IPS DF 6.9 (cell line): ENCODE data around the gene TRAF2.
"Not testable (repeated sequence)": the region's sequence is repeated elsewhere in the genome, so short reads cannot be mapped to it uniquely, and the experiment has no call there.

Experiments used
- DNase-seq: peaks from one replicate; pipeline ENCODE4 v3.0.0-alpha.2; 2013; ENCODE audit warnings: low read depth, low spot score
- H3K27ac ChIP-seq: one replicate; pipeline ENCODE4 v1.5.1; 2013; ENCODE audit warnings: low read length, control low read depth
- H3K27me3 ChIP-seq: 2 replicates; pipeline ENCODE4 v1.6.1; 2013; ENCODE audit warnings: mild to moderate bottlenecking, low read length; ENCODE audit not compliant: control insufficient read depth, insufficient read depth
- H3K36me3 ChIP-seq: 2 replicates; pipeline ENCODE4 v1.6.1; 2013; ENCODE audit warnings: low read length; ENCODE audit not compliant: control insufficient read depth, insufficient read depth
- H3K4me1 ChIP-seq: 2 replicates; pipeline ENCODE4 v1.6.1; 2013; ENCODE audit warnings: low read length; ENCODE audit not compliant: control insufficient read depth, insufficient read depth
- H3K4me3 ChIP-seq: 2 replicates; pipeline ENCODE4 v1.5.1; 2013; ENCODE audit warnings: mild to moderate bottlenecking, low read length
- H3K9me3 ChIP-seq: 2 replicates; pipeline ENCODE4 v1.6.1; 2013; ENCODE audit warnings: low read length, inconsistent platforms; ENCODE audit not compliant: control insufficient read depth, insufficient read depth
- WGBS: extraction: QIAGEN DNeasy Blood & Tissue Kit; methylation state at CpG from one replicate; pipeline ENCODE4 v1.1.7; 2013; ENCODE audit warnings: mixed read lengths, missing lambda C conversion rate; ENCODE audit not compliant: insufficient read length, insufficient coverage; 5-methylcytosine and 5-hydroxymethylcytosine counted together

Gene TRAF2

GRCh38 chr9:136867917-136868316 is 18.4 kb upstream of the TRAF2 start:
- no CpG with 5 or more reads among the region's 18 CpGs for WGBS
- H3K36me3 ChIP-seq = peaks cover 10% of the 10 kb centered on the region
- H3K4me3 ChIP-seq = no peak overlapping the region
- peaks cover 2% of the 10 kb centered on the region for H3K4me1 ChIP-seq
- no peaks in the 10 kb centered on the region for H3K27me3 ChIP-seq
- DNase-seq = no peak
- H3K9me3 ChIP-seq = peaks cover 3% of the 10 kb centered on the region
- H3K27ac ChIP-seq = no peak overlapping the region

GRCh38 chr9:136868644-136869043 is 17.7 kb upstream of the TRAF2 start:
- Histone ChIP-seq H3K36me3 (peaks cover 3% of the 10 kb centered on the region), H3K4me3 (no peak overlapping the region), H3K27me3 (no peaks in the 10 kb centered on the region), H3K9me3 (peaks cover 3% of the 10 kb centered on the region), H3K27ac (no peak overlapping the region), H3K4me1 (peaks cover 2% of the 10 kb centered on the region)
- no CpG with 5 or more reads among the region's 11 CpGs for WGBS
- DNase-seq = no peak

DNA sequence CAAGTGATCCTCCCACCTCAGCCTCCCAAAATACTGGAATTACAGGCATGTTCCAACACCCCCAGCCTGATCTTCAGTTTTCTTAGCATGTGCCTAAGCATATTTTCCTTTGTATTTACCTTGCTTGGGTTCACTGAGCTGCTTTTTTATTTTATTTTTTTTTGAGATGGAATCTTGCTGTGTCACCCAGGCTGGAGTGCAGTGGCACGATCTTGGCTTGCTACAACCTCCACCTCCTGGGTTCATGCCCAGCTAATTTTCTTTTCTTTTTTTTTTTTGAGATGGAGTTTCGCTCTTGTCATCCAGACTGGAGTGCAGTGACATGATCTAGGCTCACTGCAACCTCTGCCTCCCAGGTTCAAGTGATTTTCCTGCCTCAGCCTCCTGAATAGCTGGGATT is 16.7 kb upstream of the TRAF2 start:
- H3K4me1 ChIP-seq, H3K27me3 ChIP-seq, DNase-seq, H3K27ac ChIP-seq, H3K9me3 ChIP-seq, H3K36me3 ChIP-seq, H3K4me3 ChIP-seq: not testable (repeated sequence)
- WGBS = no CpG with 5 or more reads among the region's 2 CpGs

DNA sequence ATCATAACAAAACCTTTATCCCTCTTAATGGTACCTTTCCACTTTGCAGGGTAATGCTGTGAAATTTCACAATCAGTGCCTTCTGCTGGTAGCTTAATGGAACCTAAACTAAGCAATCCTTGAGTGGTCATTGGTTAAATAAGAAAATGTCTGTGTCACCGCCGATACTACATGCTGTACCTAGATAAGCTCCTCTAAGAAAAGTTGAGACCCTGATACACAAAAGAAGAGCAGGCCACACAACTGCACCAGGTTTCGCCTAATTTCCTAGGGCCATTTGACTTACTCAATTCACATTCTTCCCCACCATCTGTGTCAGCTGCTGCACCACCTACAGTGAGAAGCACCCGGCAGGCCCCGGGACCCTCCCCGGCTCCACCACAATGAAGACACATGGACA is 11.2 kb upstream of the TRAF2 start:
- Histone ChIP-seq H3K4me3 (no peak overlapping the region), H3K27me3 (no peaks in the 10 kb centered on the region), H3K9me3 (peaks cover 3% of the 10 kb centered on the region), H3K4me1 (no peaks in the 10 kb centered on the region; the same call in 1 of the 2 replicates), H3K36me3 (no peaks in the 10 kb centered on the region), H3K27ac (no peak overlapping the region)
- WGBS = no CpG with 5 or more reads among the region's 6 CpGs
- DNase-seq = no peak

DNA sequence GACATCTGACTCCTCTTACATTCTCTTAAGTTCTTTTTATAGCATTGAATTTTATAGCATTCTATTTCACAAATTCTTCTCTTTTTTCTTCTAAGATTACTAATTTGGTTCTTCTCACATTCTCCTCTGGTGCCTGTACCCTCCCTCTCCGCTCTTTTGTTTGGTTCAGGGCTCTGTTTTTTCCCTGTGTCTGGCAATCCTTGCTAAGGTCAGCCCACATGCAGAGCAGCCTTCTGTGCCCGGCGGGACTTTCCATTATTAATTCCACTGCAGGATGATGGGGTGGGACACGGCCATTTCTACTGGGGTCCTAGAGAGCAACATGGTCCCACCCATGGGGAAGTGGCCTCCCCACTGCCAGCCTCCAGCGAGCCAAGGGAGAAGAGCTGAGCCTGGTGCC is 9.8 kb upstream of the TRAF2 start:
- no peaks in the 10 kb centered on the region for H3K27me3 ChIP-seq

DNA sequence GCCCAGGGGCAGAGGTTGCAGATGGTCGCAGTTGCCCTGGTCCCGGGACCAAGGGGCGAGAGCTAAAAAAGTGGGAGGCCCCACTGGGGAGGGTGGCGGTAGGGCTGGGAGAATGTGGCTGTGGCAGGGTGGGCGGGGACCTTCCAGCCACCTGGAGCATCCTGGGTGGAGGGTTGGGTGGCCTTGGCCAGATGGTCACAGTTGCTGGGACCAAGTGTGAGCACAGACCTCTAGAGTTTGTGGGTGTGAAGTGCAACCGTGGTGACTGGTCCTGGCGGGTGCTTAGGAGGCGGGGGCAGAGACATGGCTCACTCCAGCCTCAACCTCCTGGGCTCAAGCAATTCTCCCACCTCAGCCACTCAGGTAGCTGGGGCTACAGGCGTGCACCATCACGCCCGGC is 5.7 kb upstream of the TRAF2 start:
- DNase-seq = no peak
- Histone ChIP-seq H3K36me3 (no peaks in the 10 kb centered on the region), H3K27me3 (no peaks in the 10 kb centered on the region), H3K4me1 (peaks cover 2% of the 10 kb centered on the region; the same call in 1 of the 2 replicates), H3K4me3 (no peak overlapping the region), H3K9me3 (no peaks in the 10 kb centered on the region; the same call in 1 of the 2 replicates), H3K27ac (no peak overlapping the region)
- no CpG with 5 or more reads among the region's 11 CpGs for WGBS

More for the DNA sequence above, 9.8 kb upstream of the TRAF2 start:
- Histone ChIP-seq H3K4me3 (no peak overlapping the region), H3K9me3 (no peaks in the 10 kb centered on the region; the same call in 1 of the 2 replicates), H3K27ac (no peak overlapping the region), H3K4me1 (no peaks in the 10 kb centered on the region; the same call in 1 of the 2 replicates), H3K36me3 (no peaks in the 10 kb centered on the region)
- WGBS = no CpG with 5 or more reads among the region's 5 CpGs
- DNase-seq = no peak

GRCh38 chr9:136881691-136882108 is 4.6 kb upstream of the TRAF2 start:
- H3K4me3 ChIP-seq = no peak overlapping the region
- DNase-seq = no peak

DNA sequence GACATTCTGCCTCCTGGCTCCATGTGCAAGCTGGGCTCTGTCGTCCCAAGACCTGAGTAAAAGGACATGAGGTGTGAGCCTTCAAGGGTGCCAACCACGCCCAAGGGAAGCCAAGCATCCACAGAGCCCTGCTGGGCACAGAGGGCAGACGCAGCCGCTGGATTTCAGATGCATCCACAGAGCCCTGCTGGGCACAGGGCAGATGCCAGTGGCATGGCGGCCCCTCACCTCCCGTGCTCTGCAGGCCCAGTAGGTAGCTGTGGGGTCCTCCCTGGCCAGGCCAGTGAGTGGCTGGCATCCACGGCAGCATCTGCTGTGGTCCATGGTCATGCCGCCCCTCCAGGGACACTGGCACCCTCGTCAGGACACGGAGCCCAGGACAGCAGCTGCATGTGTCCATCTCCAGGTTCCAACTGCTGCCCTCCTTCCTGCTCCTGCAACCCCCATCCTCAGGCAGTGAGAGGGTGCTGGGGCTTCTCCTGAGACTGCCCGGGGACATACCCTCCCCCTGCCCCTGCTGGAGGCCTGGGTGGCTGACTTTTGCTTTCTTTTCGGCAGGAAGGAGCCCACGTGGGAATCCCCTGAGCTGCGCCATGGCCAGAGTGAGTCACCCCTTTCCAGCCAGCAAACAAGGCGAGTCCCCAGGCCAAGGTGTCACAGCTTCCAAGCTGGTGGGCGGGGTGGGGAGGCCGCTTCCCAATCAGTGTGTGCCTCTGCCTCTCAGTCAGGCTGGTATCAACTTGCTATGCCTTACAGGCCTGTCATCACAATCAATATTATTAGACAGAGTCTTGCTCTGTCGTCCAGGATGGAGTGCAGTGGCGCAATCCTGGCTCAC is 4.0 kb upstream of the TRAF2 start:
- WGBS = no CpG with 5 or more reads among the region's 19 CpGs
- H3K27me3 ChIP-seq = no peaks in the 10 kb centered on the region
- no peak for DNase-seq
- H3K9me3 ChIP-seq = no peaks in the 10 kb centered on the region; the same call in 1 of the 2 replicates
- no peaks in the 10 kb centered on the region for H3K36me3 ChIP-seq
- no peak overlapping the region for H3K4me3 ChIP-seq
- peaks cover 2% of the 10 kb centered on the region; the same call in 1 of the 2 replicates for H3K4me1 ChIP-seq
- no peak overlapping the region for H3K27ac ChIP-seq

More at GRCh38 chr9:136881691-136882108, 4.6 kb upstream of the TRAF2 start:
- no CpG with 5 or more reads among the region's 9 CpGs for WGBS
- Histone ChIP-seq H3K36me3 (no peaks in the 10 kb centered on the region), H3K9me3 (no peaks in the 10 kb centered on the region; the same call in 1 of the 2 replicates), H3K4me1 (peaks cover 2% of the 10 kb centered on the region; the same call in 1 of the 2 replicates), H3K27ac (no peak overlapping the region), H3K27me3 (no peaks in the 10 kb centered on the region)

- DNase-seq, H3K4me3 ChIP-seq, H3K36me3 ChIP-seq, H3K27ac ChIP-seq, H3K4me1 ChIP-seq, H3K27me3 ChIP-seq, H3K9me3 ChIP-seq: not testable (repeated sequence)
- no CpG with 5 or more reads among the region's 9 CpGs for WGBS
These were observed 3.4 kb upstream of the TRAF2 start for GRCh38 chr9:136882947-136883283.

DNA sequence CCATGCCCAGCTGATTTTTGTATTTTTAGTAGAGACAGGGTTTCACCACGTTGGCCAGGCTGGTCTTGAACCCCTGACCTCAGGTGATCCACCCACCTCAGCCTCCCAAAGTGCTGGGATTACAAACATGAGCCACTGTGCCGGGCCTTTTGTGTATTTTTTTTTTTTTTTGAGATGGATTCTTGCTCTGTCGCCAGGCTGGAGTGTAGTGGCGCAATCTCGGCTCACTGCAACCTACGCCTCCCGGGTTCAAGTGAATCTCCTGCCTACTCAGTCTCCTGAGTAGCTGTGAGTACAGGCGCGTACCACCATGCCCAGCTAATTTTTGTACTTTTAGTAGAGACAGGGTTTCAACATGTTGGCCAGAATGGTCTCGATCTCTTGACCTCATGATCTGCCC is 2.6 kb upstream of the TRAF2 start:
- H3K27me3 ChIP-seq, H3K4me3 ChIP-seq, H3K36me3 ChIP-seq, H3K9me3 ChIP-seq, H3K4me1 ChIP-seq, H3K27ac ChIP-seq, DNase-seq: not testable (repeated sequence)
- no CpG with 5 or more reads among the region's 10 CpGs for WGBS
